Measurements from ENCODE around the gene ZFTA.
"Not testable (repeated sequence)": the region's sequence is repeated elsewhere in the genome, so short reads cannot be mapped to it uniquely, and the experiment has no call there.

The ZFTA gene

DNA sequence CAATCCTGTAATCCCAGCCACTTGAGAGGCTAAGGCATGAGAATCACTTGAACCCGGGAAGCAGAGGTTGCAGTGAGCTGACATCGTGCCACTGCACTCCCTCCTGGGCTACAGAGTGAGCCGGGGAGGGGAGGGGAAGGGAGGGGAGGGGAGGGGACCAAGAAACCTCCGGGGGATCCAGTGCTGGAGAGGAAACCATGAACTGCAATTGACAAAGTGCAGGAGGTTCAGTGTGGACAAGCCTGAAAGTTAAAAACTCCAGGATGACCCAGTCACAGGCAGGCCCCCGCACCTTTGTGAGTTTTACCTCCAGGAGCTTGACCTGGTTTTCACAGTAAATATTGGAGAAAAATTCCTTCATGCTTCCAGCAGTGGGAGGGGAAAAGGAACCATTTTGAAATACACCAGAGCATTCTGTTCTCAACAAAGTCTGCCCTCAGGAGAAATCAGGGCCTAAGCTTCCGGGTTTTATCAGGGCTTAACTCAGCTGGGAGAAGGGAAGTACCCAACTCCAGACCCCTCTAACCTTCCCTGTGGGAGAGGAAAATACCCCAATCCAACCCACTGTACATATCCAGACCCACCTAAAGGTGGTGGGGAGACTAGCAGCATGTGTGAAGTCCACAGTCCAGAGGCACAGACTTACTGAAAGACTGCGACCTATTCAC lies 15.5 kb upstream of the ZFTA start:
- H3K4me1 ChIP-seq: no peaks in the 10 kb centered on the region
- TF ChIP-seq, protein P1, sequence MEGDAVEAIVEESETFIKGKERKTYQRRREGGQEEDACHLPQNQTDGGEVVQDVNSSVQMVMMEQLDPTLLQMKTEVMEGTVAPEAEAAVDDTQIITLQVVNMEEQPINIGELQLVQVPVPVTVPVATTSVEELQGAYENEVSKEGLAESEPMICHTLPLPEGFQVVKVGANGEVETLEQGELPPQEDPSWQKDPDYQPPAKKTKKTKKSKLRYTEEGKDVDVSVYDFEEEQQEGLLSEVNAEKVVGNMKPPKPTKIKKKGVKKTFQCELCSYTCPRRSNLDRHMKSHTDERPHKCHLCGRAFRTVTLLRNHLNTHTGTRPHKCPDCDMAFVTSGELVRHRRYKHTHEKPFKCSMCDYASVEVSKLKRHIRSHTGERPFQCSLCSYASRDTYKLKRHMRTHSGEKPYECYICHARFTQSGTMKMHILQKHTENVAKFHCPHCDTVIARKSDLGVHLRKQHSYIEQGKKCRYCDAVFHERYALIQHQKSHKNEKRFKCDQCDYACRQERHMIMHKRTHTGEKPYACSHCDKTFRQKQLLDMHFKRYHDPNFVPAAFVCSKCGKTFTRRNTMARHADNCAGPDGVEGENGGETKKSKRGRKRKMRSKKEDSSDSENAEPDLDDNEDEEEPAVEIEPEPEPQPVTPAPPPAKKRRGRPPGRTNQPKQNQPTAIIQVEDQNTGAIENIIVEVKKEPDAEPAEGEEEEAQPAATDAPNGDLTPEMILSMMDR (IDR thresholded peaks at IDR 0.05; ENCODE audit: low read depth, low read length): no peak
- DNase-seq: no peak
- no peak overlapping the region for H3K4me3 ChIP-seq (ENCODE audit: low read depth, low read length)
- H3K9me3 ChIP-seq: no peaks in the 10 kb centered on the region
- no peaks in the 10 kb centered on the region for H3K27me3 ChIP-seq
- no peaks in the 10 kb centered on the region for H3K36me3 ChIP-seq

DNA sequence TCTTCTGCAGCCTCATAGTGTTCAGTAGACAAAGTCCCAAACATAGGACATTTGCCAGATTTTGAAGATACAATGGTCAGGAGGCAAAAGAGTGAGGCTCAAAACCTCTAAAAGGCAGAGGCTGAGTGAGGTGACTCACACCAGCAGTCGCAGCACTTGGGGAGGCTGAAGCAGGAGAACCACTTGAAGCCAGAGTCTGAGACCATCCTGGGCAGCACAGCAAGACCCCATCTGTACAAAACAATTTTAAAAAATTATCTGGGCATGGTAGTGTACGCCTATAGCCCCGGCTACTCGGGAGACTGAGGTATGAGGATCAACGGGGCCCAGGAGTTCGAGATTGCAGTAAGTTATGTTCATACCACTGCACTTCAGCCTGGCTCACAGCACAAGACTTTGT lies 14.2 kb upstream of the ZFTA start:
- TF ChIP-seq, protein P1 (IDR thresholded peaks at IDR 0.05; ENCODE audit: low read depth, low read length): no peak
- DNase-seq: no peak
- Histone ChIP-seq H3K36me3 (no peaks in the 10 kb centered on the region), H3K4me3 (ENCODE audit: low read depth, low read length) (no peak overlapping the region), H3K4me1 (no peaks in the 10 kb centered on the region), H3K9me3 (no peaks in the 10 kb centered on the region), H3K27me3 (no peaks in the 10 kb centered on the region)

DNA sequence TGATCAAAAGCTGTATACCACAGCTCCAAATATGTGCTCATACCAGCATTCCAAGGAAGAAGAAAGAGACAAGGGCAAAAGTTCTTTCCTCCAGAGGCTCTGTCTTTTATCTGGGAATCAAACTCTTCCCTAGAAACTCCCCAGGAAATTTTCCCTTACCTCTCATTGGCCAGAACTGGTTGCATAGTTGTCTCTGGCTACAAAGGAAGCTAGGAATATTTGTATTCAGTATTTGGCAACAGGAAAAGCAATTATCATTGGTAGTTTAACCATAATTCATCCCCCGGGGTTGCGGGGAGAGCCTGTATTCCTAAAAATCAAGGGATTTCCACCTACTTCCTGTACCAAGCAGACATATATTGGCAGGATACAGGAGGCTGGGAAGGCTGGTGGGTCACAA lies 10.5 kb upstream of the ZFTA start:
- TF ChIP-seq, protein P1 (IDR thresholded peaks at IDR 0.05; ENCODE audit: low read depth, low read length): no peak
- H3K4me1 ChIP-seq: no peaks in the 10 kb centered on the region
- H3K4me3 ChIP-seq (ENCODE audit: low read depth, low read length): no peak overlapping the region
- H3K36me3 ChIP-seq: no peaks in the 10 kb centered on the region
- no peak for DNase-seq
- no peaks in the 10 kb centered on the region for H3K27me3 ChIP-seq
- H3K9me3 ChIP-seq: no peaks in the 10 kb centered on the region

DNA sequence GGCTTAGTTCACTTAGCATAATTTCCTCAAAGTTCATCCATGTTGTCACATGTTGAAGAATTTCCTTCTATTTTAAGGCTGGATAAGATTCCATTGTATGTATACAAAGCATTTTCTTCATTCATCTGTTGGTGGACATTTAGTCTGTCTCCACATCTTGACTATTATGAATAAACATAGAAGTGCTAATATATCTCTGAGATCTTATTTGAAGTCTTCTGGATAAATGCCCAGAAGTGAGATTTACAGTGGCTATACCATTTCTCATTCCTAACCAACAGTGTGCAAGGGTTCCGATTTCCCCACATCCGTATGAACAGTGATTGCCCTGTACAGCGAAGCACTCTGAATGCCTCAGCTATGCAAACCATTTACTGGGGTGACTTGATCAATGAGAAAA lies 6.6 kb upstream of the ZFTA start:
- TF ChIP-seq, protein P1 (IDR thresholded peaks at IDR 0.05; ENCODE audit: low read depth, low read length): no peak
- no peak for DNase-seq
- no peaks in the 10 kb centered on the region for H3K4me1 ChIP-seq
- H3K9me3 ChIP-seq: no peaks in the 10 kb centered on the region
- no peaks in the 10 kb centered on the region for H3K27me3 ChIP-seq
- H3K4me3 ChIP-seq (ENCODE audit: low read depth, low read length): no peak overlapping the region
- no peaks in the 10 kb centered on the region for H3K36me3 ChIP-seq

DNA sequence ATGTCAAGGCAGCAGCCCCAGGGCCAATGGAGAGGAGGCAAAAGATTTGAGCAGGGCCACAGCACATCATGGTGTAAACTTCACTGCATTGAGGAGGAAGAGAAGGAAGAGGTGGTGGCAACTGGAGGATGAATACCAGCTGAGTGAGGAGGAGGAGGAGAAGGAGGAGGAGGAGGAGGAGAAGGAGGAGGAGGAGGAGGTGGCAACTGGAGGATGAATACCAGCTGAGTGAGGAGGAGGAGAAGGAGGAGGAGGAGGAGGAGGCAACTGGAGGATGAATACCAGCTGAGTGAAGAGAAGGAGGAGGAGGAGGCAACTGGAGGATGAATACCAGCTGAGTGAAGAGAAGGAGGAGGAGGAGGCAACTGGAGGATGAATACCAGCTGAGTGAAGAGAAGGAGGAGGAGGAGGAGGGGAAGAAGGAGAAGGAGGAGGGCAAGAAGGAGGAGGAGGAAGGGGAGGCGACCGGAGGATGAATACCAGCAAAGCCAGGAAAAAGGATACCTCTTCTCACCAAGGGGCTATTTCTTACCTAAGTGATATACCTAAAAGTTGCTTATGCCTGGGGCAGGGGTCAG lies 3.3 kb upstream of the ZFTA start:
- not testable (repeated sequence) for H3K4me3 ChIP-seq (ENCODE audit: low read depth, low read length); DNase-seq; H3K36me3 ChIP-seq; H3K27me3 ChIP-seq; H3K9me3 ChIP-seq; H3K4me1 ChIP-seq

DNA sequence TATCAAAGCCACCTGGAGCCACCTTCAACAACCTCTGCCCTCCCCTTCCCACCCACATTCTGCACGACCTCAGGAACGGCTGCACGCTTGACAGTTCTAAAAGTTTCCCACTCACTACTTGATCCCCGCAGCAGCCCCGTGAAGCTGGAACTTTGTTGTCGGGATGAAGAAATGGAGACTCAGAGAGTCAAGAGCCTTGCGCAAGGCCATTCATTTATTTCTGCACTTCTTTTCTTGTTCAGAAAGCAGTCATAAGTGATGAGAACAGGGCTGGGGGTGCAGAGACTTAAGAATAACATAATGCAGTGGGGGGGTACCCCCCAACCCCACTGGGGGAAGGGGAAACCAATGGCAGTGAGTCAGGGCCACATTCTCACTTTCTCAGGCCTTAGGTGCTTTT lies 2.2 kb upstream of the ZFTA start:
- Histone ChIP-seq H3K27me3 (no peaks in the 10 kb centered on the region), H3K9me3 (no peaks in the 10 kb centered on the region), H3K4me3 (ENCODE audit: low read depth, low read length) (no peak overlapping the region), H3K4me1 (no peaks in the 10 kb centered on the region), H3K36me3 (no peaks in the 10 kb centered on the region)
- TF ChIP-seq, protein P1 (IDR thresholded peaks at IDR 0.05; ENCODE audit: low read depth, low read length): no peak
- no peak for DNase-seq

Data from BE2C (cell line).